GM18858 (cell line): Measurements from ENCODE around the gene TMEM239.

Experiments
- ATAC-seq: cut with Tn5 transposase; IDR thresholded peaks from one replicate; pipeline ENCODE4 v1.9.1; 2021; ENCODE audit not compliant: unreplicated experiment

TMEM239 gene

GRCh38 chr20:2846698-2847097 lies 30.5 kb downstream of the TMEM239 start:
- ATAC-seq, result no peak

DNA sequence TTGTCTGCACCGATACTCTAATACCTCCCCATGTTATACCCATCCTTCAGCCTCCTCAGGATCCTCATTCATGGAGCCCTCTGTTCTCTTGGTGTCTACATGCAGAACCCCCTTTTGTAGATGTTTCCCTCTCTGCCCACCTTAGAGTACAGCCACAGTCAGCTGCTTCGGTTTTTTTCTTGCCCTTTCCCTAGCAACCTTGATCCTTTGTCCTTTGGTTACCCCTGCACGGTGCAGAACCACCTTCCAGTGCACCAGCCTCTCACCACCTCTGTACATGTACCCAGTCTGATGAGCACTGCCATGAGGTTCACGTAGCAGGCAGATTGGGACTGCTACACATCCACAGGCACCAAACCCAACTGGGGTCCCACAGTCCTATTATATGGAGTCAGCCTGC lies 31.6 kb downstream of the TMEM239 start:
- no peak for ATAC-seq

GRCh38 chr20:2849529-2849928 lies 33.4 kb downstream of the TMEM239 start:
- ATAC-seq, result no peak

DNA sequence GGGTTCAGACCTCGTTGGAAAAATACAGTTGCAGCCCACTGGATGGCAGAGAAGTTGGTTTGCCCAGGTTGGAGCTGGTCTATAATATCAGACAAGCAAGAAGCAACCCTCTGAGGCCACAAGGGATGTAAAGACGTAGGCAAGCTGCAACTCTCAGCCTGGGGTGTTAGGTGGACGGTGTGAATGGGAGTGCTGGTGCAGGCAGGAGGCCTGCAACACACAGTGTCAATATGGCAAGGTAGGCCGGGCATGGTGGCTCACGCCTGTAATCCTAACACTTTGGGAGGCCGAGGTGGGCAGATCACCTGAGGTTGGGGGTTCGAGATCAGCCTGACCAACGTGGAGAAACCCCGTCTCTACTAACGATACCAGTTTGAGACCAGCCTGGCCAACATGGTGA lies 34.9 kb downstream of the TMEM239 start:
- no peak for ATAC-seq

- ATAC-seq, result no peak
Measured at GRCh38 chr20:2858591-2858990, 42.4 kb downstream of the TMEM239 start.

DNA sequence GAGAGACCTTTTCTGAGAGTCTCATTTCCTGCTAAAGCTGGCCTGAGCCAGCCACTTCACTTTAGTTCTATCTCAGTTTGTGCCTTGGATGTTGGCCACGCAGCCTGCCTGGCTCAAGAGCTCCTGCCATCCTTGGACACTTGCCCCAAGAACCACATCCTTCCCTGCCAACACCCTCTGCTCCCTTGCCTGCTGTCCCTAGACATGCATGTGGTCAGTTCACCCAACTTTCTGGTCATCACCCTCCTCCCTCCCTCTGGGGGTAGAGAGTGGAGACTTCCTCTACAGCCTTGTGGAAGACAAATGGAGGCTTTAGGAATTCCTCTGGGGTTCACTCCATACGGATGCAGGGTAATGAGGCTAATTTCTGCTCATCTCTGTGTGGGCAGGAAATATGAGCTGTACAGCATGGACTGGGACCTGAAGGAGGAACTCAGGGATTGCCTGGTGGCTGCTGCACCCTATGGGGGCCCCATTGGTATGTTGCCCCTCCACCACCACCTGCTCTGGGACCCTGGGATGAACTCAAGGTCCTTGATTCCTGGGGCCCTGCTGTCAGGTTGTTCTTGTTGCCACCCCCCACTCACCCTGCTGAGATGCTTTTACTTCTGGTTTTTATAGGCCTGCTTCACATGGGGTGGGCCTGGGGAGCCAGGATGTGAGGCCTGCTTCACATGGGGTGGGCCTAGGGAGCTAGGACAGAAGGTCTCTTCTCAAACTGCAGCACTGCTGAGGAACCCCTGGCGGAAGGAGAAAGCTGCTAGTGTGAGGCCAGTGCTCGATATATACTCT lies 43.4 kb downstream of the TMEM239 start:
- ATAC-seq, result no peak

- no peak for ATAC-seq
Measured at GRCh38 chr20:2864626-2865025, 48.5 kb downstream of the TMEM239 start.

DNA sequence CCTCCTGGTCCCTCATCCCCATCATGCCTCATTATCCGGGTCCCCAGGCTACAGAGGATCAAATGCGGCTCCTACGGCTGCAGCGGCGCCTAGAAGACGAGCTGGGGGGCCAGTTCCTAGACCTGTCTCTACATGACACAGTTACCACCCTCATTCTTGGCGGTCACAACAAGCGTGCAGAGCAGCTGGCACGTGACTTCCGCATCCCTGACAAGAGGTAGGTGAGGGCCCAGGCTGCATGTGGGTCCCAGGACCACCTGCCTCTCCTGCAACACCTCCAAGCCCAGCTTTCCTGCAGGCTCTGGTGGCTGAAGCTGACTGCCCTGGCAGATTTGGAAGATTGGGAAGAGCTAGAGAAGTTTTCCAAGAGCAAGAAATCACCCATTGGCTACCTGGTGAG lies 48.9 kb downstream of the TMEM239 start:
- ATAC-seq, result no peak

DNA sequence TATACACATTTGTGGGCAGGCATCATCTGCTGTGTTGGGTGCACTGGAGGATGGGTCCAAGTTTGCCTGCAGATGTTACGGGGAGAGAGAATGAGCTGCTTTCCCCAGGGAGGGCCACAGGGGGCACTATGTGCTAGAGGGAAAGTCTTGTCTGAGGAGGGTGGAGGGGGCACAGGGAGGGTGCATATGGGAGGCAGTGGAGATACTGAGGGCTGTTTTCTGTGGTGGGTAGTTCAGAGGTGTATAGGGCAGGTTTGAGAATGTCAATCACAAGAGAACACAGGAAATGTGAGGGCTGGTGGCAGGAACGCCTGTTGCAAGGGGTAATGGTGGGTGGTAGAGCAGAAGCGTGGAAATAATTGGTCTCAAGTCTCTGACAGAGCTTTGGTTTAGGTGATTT lies 49.5 kb downstream of the TMEM239 start:
- ATAC-seq, result no peak

GRCh38 chr20:2866236-2866635 lies 50.1 kb downstream of the TMEM239 start:
- ATAC-seq, result no peak

GRCh38 chr20:2867081-2867864 lies 51.1 kb downstream of the TMEM239 start:
- no peak for ATAC-seq
